Stimulated activated CD8-positive, alpha-beta memory T cell treated with anti-CD3 and anti-CD28 coated beads, Interleukin-2, amount 100 ng/mL, for 1 hour (primary cell): ENCODE data around the gene CHRNE.
"Not testable (repeated sequence)": the region's sequence is repeated elsewhere in the genome, so short reads cannot be mapped to it uniquely, and the experiment has no call there.

ENCODE experiments used
- DNase-seq, 2 donors: peaks; one replicate each; pipeline ENCODE4 v3.0.0-alpha.2; 2020; ENCODE audit warnings: low read depth in 2 of 2

The CHRNE gene

GRCh38 chr17:4939796-4940554, 37.1 kb upstream of the CHRNE start, which contains the start of the genes RNF167 and SLC25A11:
Gene RNF167 (plus strand): TSS chr17:4940268. CDS start chr17:4940910, 642 bp downstream.
Gene SLC25A11 (minus strand): TSS chr17:4940046. CDS start chr17:4939910, 136 bp downstream.
- DNase-seq, result peak; percentile 88 to 89

- DNase-seq, result no peak
Observed at GRCh38 chr17:4939546-4939795, 36.6 kb upstream of the CHRNE start.

- no peak for DNase-seq
Observed at GRCh38 chr17:4938688-4939545, 36.0 kb upstream of the CHRNE start.

- DNase-seq, result no peak
Observed at GRCh38 chr17:4938069-4938491, 35.2 kb upstream of the CHRNE start.

- DNase-seq, result no peak
Observed at GRCh38 chr17:4937553-4937952, 34.7 kb upstream of the CHRNE start.

GRCh38 chr17:4936436-4936835, 33.5 kb upstream of the CHRNE start:
- DNase-seq, result no peak

GRCh38 chr17:4935650-4936049, 32.8 kb upstream of the CHRNE start:
- no peak for DNase-seq

GRCh38 chr17:4934173-4934979, 31.5 kb upstream of the CHRNE start:
- no peak for DNase-seq

GRCh38 chr17:4933646-4934045, 30.7 kb upstream of the CHRNE start:
- DNase-seq, result no peak

- no peak for DNase-seq
Observed at GRCh38 chr17:4932756-4933155, 29.9 kb upstream of the CHRNE start.

- no peak for DNase-seq
Observed at GRCh38 chr17:4931963-4932362, 29.1 kb upstream of the CHRNE start, which contains the start of gene GP1BA. Gene GP1BA (plus strand): TSS chr17:4932277. CDS start chr17:4932605, 328 bp downstream.

- no peak for DNase-seq
Observed at GRCh38 chr17:4928881-4929280, 26.0 kb upstream of the CHRNE start.

GRCh38 chr17:4926577-4927335, 23.9 kb upstream of the CHRNE start:
- not testable (repeated sequence) for DNase-seq

GRCh38 chr17:4921320-4921719, 18.4 kb upstream of the CHRNE start:
- no peak for DNase-seq

GRCh38 chr17:4920351-4921048, 17.6 kb upstream of the CHRNE start:
- no peak for DNase-seq

- no peak for DNase-seq
Observed at GRCh38 chr17:4919511-4920047, 16.7 kb upstream of the CHRNE start.

- not testable (repeated sequence) for DNase-seq
Observed at GRCh38 chr17:4914551-4914950, 11.7 kb upstream of the CHRNE start.

GRCh38 chr17:4913994-4914393, 11.1 kb upstream of the CHRNE start:
- no peak for DNase-seq

- DNase-seq, result peak in 1 of 2 donors; percentile 54
Observed at GRCh38 chr17:4908711-4909496, 6.0 kb upstream of the CHRNE start.

GRCh38 chr17:4908301-4908700, 5.4 kb upstream of the CHRNE start:
- no peak for DNase-seq
